ENCODE data around the gene VN1R4.
"Not testable (repeated sequence)": the region's sequence is repeated elsewhere in the genome, so short reads cannot be mapped to it uniquely, and the experiment has no call there.

The VN1R4 gene

DNA sequence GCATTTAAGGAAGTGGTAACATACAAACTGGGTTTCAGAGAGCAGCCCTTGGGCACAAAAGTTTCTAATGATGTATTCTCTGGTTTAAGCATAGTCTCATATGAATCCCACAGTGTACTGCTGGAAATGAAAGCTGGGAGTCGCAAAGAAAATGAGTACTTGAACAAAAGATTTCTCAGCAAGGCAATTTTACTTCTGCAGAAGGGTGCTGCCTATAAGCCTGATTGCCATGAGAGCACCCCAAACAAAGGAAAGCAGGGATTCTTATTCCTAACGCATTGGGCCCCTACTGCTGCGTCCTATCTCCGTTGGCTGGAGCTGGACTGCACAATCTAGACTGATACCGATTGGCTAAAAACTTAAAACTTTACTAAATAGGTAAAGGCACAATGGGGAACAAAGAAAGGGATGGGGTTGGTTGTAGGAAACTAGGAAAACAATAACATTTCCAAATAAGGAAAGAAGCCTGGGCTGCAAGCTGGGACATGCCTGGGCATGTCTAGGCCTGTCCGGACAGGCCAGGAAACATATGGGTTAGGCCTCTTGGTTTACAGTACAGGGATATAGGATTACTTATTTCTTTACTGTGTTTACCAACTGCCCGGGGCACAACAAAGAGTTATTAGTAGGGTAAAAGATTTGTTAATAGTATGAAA, 27.4 kb upstream of the VN1R4 start:
- Histone ChIP-seq H3K9me2 (replicated peaks; ENCODE audit: low read depth, low read length) (no peaks in the 10 kb centered on the region), H3K9ac (ENCODE audit: low read depth, low read length, poor library complexity, severe bottlenecking) (no peak overlapping the region), H4K20me1 (ENCODE audit: insufficient read depth, low read length, poor library complexity, severe bottlenecking) (no peaks in the 10 kb centered on the region), H3K36me3 (ENCODE audit: insufficient read depth, low read length) (no peaks in the 10 kb centered on the region), H3K27me3 (ENCODE audit: insufficient read depth, low read length, poor library complexity, severe bottlenecking) (no peaks in the 10 kb centered on the region), H3K4me2 (ENCODE audit: low read depth, low read length, poor library complexity, severe bottlenecking) (no peak overlapping the region), H3K4me1 (ENCODE audit: insufficient read depth, low read length, poor library complexity, severe bottlenecking) (no peaks in the 10 kb centered on the region), H3F3A (ENCODE audit: low read depth) (no peaks in the 10 kb centered on the region), H3K4me3 (ENCODE audit: low read length, poor library complexity, severe bottlenecking) (no peak overlapping the region), H2AFZ (ENCODE audit: low read length) (no peak overlapping the region), H3K9me3 (ENCODE audit: insufficient read depth, low read depth, low read length) (peaks cover 7% of the 10 kb centered on the region; the same call in 1 of the 2 replicates), H3K79me2 (ENCODE audit: insufficient read depth, low read length) (no peaks in the 10 kb centered on the region)
- no peak for TF ChIP-seq EZH2phosphoT487 (IDR thresholded peaks at IDR 0.05; ENCODE audit: borderline replicate concordance)
- TF ChIP-seq, protein P1, sequence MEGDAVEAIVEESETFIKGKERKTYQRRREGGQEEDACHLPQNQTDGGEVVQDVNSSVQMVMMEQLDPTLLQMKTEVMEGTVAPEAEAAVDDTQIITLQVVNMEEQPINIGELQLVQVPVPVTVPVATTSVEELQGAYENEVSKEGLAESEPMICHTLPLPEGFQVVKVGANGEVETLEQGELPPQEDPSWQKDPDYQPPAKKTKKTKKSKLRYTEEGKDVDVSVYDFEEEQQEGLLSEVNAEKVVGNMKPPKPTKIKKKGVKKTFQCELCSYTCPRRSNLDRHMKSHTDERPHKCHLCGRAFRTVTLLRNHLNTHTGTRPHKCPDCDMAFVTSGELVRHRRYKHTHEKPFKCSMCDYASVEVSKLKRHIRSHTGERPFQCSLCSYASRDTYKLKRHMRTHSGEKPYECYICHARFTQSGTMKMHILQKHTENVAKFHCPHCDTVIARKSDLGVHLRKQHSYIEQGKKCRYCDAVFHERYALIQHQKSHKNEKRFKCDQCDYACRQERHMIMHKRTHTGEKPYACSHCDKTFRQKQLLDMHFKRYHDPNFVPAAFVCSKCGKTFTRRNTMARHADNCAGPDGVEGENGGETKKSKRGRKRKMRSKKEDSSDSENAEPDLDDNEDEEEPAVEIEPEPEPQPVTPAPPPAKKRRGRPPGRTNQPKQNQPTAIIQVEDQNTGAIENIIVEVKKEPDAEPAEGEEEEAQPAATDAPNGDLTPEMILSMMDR (conservative IDR thresholded peaks at IDR 0.05; ENCODE audit: low read length) = no peak

DNA sequence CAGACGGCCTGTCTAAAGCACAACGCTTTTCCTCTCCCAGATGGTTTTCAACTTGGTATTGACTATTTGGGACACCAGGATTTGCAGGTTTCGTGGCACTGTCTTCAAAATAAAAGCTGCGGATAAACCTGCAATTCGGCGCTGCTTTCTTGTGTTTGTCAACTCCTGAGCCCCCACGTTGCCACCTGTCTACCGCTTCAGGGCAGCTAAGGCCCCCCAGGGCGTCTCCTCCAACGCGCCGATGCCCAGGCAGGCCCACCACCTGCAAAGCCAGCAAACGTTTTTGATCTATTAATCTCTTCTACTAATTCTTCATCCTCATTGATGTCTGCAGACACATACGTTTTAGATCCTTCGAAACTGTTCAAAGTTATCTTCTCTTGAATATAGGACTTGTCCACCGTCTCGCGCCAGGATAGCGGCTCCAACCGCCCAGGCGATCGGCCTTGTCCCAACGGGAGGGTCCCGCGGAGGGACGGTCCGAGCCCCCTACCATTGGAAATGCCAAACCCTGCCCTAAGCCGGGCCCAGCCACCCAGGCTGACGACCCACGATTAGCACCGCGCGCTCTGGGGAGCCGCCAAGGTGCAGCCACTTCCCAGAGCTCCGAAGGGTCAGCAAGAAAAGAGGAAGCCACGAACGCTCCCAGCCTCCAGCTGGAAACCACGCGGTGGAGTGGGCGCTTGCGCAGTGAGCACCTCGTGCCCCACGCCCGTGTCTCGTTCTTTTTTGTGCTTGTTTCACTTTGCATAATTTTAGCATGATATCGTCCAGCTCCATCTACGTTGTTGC, 23.4 kb upstream of the VN1R4 start:
- no peaks in the 10 kb centered on the region for H4K20me1 ChIP-seq (ENCODE audit: insufficient read depth, low read length, poor library complexity, severe bottlenecking)
- no peak overlapping the region for H3K4me3 ChIP-seq (ENCODE audit: low read length, poor library complexity, severe bottlenecking)
- no peak overlapping the region for H3K4me2 ChIP-seq (ENCODE audit: low read depth, low read length, poor library complexity, severe bottlenecking)
- peaks cover 7% of the 10 kb centered on the region; the same call in 1 of the 2 replicates for H3K9me3 ChIP-seq (ENCODE audit: insufficient read depth, low read depth, low read length)
- no peaks in the 10 kb centered on the region for H3K4me1 ChIP-seq (ENCODE audit: insufficient read depth, low read length, poor library complexity, severe bottlenecking)
- H2AFZ ChIP-seq (ENCODE audit: low read length) = no peak overlapping the region
- no peaks in the 10 kb centered on the region for H3K9me2 ChIP-seq (replicated peaks; ENCODE audit: low read depth, low read length)
- no peak overlapping the region for H3K9ac ChIP-seq (ENCODE audit: low read depth, low read length, poor library complexity, severe bottlenecking)
- no peaks in the 10 kb centered on the region for H3K27me3 ChIP-seq (ENCODE audit: insufficient read depth, low read length, poor library complexity, severe bottlenecking)
- H3K79me2 ChIP-seq (ENCODE audit: insufficient read depth, low read length) = no peaks in the 10 kb centered on the region
- no peaks in the 10 kb centered on the region for H3K36me3 ChIP-seq (ENCODE audit: insufficient read depth, low read length)
- no peaks in the 10 kb centered on the region for H3F3A ChIP-seq (ENCODE audit: low read depth)
- no peak for TF ChIP-seq EZH2phosphoT487 (IDR thresholded peaks at IDR 0.05; ENCODE audit: borderline replicate concordance)
- TF ChIP-seq, protein P1 (conservative IDR thresholded peaks at IDR 0.05; ENCODE audit: low read length) = no peak

DNA sequence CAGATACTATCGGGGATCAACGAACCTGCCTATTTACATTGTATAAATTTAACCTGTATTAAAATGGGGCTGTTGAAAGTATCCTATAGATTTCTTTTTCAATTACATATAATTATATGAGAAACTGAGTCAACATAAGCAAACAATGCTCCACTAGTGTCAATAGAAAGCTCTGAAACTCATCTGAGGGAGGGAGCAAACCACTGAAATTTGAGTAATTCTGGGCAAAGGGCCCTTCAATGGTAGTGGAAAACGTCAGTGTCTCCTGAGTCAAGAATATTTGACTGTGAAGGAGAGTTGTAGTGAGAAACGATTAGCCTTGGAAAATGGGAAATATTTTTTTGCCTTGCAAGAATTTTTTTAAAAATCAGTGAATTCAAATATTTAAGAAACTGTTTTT, 17.6 kb upstream of the VN1R4 start:
- Histone ChIP-seq H3F3A (ENCODE audit: low read depth) (no peaks in the 10 kb centered on the region), H3K79me2 (ENCODE audit: insufficient read depth, low read length) (no peaks in the 10 kb centered on the region), H3K9me3 (ENCODE audit: insufficient read depth, low read depth, low read length) (no peaks in the 10 kb centered on the region), H2AFZ (ENCODE audit: low read length) (no peak overlapping the region), H3K36me3 (ENCODE audit: insufficient read depth, low read length) (no peaks in the 10 kb centered on the region), H3K4me2 (ENCODE audit: low read depth, low read length, poor library complexity, severe bottlenecking) (no peak overlapping the region), H3K9ac (ENCODE audit: low read depth, low read length, poor library complexity, severe bottlenecking) (no peak overlapping the region), H3K4me1 (ENCODE audit: insufficient read depth, low read length, poor library complexity, severe bottlenecking) (no peaks in the 10 kb centered on the region), H3K4me3 (ENCODE audit: low read length, poor library complexity, severe bottlenecking) (no peak overlapping the region), H3K27me3 (ENCODE audit: insufficient read depth, low read length, poor library complexity, severe bottlenecking) (no peaks in the 10 kb centered on the region), H3K9me2 (replicated peaks; ENCODE audit: low read depth, low read length) (no peaks in the 10 kb centered on the region), H4K20me1 (ENCODE audit: insufficient read depth, low read length, poor library complexity, severe bottlenecking) (no peaks in the 10 kb centered on the region)
- no peak for TF ChIP-seq EZH2phosphoT487 (IDR thresholded peaks at IDR 0.05; ENCODE audit: borderline replicate concordance)
- TF ChIP-seq, protein P1 (conservative IDR thresholded peaks at IDR 0.05; ENCODE audit: low read length) = no peak

DNA sequence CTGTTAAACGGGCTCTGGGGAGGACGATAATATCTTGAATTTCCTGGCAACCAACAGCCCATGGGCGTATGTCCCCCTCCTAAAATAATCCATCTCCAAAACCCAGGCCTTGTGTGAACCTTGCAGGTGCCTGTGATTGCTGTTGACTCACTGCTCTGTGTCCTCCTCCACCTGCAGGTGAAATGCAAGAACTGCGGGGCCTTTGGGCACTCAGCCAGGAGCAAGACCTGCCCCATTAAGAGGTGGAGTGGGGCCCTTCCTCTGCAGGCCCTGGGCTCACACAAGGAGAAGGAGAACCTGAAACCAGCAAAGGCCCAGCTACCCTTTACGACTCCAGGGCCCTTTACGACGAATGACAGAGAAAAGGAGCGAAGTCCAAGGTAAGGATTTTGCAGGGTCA, 14.4 kb upstream of the VN1R4 start:
- not testable (repeated sequence) for H3K4me1 ChIP-seq (ENCODE audit: insufficient read depth, low read length, poor library complexity, severe bottlenecking); H2AFZ ChIP-seq (ENCODE audit: low read length); H4K20me1 ChIP-seq (ENCODE audit: insufficient read depth, low read length, poor library complexity, severe bottlenecking); H3K79me2 ChIP-seq (ENCODE audit: insufficient read depth, low read length); H3K4me3 ChIP-seq (ENCODE audit: low read length, poor library complexity, severe bottlenecking); H3K9me2 ChIP-seq (replicated peaks; ENCODE audit: low read depth, low read length); H3K9me3 ChIP-seq (ENCODE audit: insufficient read depth, low read depth, low read length); H3K4me2 ChIP-seq (ENCODE audit: low read depth, low read length, poor library complexity, severe bottlenecking); H3K27me3 ChIP-seq (ENCODE audit: insufficient read depth, low read length, poor library complexity, severe bottlenecking); H3K9ac ChIP-seq (ENCODE audit: low read depth, low read length, poor library complexity, severe bottlenecking); H3K36me3 ChIP-seq (ENCODE audit: insufficient read depth, low read length); H3F3A ChIP-seq (ENCODE audit: low read depth)
